ENCODE data around the gene SYT14.

GRCh38 chr1:209999005-209999404 lies 61.0 kb downstream of the SYT14 start:
- TF ChIP-seq CTCF (IDR thresholded peaks at IDR 0.05; ENCODE audit: insufficient read depth, low read length) (no peak), POLR2AphosphoS5 (IDR thresholded peaks at IDR 0.05; ENCODE audit: low read depth) (no peak), REST (IDR thresholded peaks at IDR 0.05; ENCODE audit: insufficient replicate concordance, low read depth) (no peak)

All from HL-60 (cell line).